Measurements from ENCODE around the gene MCAT.

MCAT gene

DNA sequence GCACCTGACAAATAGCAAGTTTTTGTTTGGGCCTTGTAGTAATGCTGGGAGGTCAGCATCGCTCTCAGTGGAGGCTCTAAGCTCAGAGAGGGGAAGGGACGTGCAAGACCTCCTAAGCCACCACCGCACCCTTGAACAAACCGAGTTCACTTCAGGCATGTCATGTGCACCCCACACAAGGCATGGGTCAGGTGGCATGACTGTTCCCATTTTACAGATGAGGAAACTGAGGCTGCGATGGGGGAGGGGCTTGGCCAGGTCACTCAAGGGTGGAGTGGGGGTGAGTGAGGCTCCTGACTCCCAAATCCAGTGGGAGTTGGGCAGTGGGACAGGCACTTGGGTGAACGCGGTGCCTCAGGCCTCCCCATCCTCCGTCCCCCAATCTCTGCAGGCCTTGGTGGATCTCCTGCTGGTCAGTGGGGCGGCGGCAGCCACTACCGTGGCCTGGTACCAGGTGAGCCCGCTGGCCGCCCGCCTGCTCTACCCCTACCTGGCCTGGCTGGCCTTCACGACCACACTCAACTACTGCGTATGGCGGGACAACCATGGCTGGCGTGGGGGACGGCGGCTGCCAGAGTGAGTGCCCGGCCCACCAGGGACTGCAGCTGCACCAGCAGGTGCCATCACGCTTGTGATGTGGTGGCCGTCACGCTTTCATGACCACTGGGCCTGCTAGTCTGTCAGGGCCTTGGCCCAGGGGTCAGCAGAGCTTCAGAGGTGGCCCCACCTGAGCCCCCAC, 19.4 kb upstream of the MCAT start:
- H3K4me1 ChIP-seq (ENCODE audit: control insufficient read depth, insufficient read depth, low read length): no peaks in the 10 kb centered on the region
- H3K27ac ChIP-seq (ENCODE audit: low read length): no peak overlapping the region
- peaks cover 4% of the 10 kb centered on the region for H3K36me3 ChIP-seq (ENCODE audit: control insufficient read depth, insufficient read depth, low read length)
- H3K27me3 ChIP-seq (ENCODE audit: control insufficient read depth, insufficient read depth, low read length): no peaks in the 10 kb centered on the region
- no peaks in the 10 kb centered on the region for H3K9me3 ChIP-seq (ENCODE audit: control insufficient read depth, insufficient read depth, low read length)
- no peak overlapping the region for H3K4me3 ChIP-seq (ENCODE audit: low read length)
- WGBS (ENCODE audit: insufficient coverage, insufficient read length): no CpG with 5 or more reads among the region's 24 CpGs
- DNase-seq (ENCODE audit: low read depth, low spot score): no peak

DNA sequence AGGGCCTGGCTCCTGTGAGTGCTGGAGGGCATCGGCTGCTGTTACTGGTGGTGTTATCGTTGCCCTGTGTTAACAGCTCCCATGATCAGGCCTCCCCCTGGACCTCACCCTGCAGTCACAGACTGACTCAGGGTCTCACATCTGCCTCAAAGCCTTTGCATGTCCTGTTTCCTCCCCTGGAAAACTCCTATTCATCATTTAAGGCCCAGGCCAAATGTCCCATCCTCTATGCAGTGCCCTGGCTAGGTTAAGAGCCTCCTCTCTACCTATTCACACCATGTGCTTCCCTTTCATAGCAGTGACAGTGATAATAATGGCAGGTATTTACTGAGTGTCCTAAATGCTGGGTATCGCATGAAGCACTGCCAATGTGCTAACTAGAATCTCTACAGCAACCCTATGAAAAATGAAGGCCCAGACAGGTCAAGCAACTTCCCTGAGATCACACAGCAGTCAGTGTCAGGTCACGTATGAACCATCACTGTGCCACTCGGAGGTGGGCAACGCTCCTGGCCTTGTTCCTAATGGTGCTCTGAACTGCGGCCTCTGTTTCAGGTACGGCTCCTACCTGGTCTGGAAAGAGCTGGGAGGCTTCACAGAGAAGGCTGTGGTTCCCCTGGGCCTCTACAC, 17.4 kb upstream of the MCAT start:
- no peaks in the 10 kb centered on the region for H3K4me1 ChIP-seq (ENCODE audit: control insufficient read depth, insufficient read depth, low read length)
- no peaks in the 10 kb centered on the region for H3K36me3 ChIP-seq (ENCODE audit: control insufficient read depth, insufficient read depth, low read length)
- H3K9me3 ChIP-seq (ENCODE audit: control insufficient read depth, insufficient read depth, low read length): no peaks in the 10 kb centered on the region
- no peaks in the 10 kb centered on the region for H3K27me3 ChIP-seq (ENCODE audit: control insufficient read depth, insufficient read depth, low read length)
- no peak overlapping the region for H3K4me3 ChIP-seq (ENCODE audit: low read length)
- no CpG with 5 or more reads among the region's 8 CpGs for WGBS (ENCODE audit: insufficient coverage, insufficient read length)
- DNase-seq (ENCODE audit: low read depth, low spot score): no peak
- H3K27ac ChIP-seq (ENCODE audit: low read length): no peak overlapping the region

DNA sequence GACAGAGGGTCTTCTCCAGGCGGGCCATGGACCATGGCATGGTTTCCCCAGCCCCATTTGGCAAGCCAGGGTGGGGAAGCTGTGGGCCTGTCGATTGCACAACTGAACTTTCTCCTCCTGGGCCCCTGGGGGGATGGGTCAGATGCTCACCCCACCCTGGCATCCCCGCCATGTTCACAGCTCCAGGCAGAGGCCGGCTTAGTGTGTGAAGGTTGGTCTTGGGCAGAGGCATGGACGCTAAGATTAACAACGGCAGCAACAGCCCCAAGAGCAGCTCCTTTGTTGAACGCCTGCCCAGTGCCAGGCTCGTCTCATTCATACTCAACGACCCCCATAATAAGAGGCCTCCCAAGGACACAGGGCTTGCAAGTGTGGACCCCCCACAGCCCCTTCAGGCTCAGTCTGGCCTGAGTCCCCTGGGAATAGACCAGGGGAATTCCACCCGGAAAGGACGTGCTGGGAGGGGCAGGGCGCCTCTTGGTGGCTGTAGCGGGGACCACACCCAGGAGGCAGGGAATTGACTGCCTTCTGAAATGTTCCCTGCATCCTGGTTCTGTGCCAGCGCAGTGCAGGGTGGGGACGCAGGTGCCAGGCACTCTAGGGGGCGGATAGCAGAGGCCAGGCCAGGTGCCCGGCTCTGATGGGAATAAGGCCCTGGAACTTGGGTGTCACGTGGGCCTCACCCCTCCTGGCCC, 16.4 kb upstream of the MCAT start:
- no peak overlapping the region for H3K27ac ChIP-seq (ENCODE audit: low read length)
- H3K36me3 ChIP-seq (ENCODE audit: control insufficient read depth, insufficient read depth, low read length): no peaks in the 10 kb centered on the region
- no peaks in the 10 kb centered on the region for H3K9me3 ChIP-seq (ENCODE audit: control insufficient read depth, insufficient read depth, low read length)
- H3K4me1 ChIP-seq (ENCODE audit: control insufficient read depth, insufficient read depth, low read length): no peaks in the 10 kb centered on the region
- no peak overlapping the region for H3K4me3 ChIP-seq (ENCODE audit: low read length)
- no peak for DNase-seq (ENCODE audit: low read depth, low spot score)
- no peaks in the 10 kb centered on the region for H3K27me3 ChIP-seq (ENCODE audit: control insufficient read depth, insufficient read depth, low read length)
- WGBS (ENCODE audit: insufficient coverage, insufficient read length): no CpG with 5 or more reads among the region's 18 CpGs

DNA sequence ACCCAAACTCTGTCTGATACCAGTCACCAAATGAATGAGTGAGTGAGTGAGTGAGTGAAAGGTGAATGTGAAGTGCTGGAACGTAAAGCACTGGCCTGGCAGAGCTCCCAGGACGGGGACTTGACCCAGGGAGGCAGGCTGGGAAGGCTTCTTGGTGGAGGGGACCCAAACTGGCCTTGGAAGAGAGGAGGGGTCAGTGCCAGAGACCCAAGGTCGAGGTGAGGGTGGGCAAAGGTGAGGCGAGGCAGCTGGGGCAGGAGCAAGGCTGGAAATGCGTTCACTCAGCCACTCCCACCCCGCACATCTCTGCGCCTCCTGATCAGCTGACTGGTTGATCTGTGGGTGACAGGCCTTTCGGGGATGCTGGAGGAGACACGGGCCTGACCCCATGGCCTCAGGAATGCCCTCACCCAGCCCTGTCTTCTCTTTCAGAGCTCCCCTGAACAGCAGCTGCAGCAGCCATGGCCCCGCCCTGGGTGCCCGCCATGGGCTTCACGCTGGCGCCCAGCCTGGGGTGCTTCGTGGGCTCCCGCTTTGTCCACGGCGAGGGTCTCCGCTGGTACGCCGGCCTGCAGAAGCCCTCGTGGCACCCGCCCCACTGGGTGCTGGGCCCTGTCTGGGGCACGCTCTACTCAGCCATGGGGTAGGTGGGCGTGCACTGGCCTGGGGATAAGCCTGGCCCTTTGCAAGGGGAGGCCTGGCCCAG, 15.7 kb upstream of the MCAT start:
- Histone ChIP-seq H3K27ac (ENCODE audit: low read length) (no peak overlapping the region), H3K4me1 (ENCODE audit: control insufficient read depth, insufficient read depth, low read length) (no peaks in the 10 kb centered on the region), H3K9me3 (ENCODE audit: control insufficient read depth, insufficient read depth, low read length) (no peaks in the 10 kb centered on the region)

DNA sequence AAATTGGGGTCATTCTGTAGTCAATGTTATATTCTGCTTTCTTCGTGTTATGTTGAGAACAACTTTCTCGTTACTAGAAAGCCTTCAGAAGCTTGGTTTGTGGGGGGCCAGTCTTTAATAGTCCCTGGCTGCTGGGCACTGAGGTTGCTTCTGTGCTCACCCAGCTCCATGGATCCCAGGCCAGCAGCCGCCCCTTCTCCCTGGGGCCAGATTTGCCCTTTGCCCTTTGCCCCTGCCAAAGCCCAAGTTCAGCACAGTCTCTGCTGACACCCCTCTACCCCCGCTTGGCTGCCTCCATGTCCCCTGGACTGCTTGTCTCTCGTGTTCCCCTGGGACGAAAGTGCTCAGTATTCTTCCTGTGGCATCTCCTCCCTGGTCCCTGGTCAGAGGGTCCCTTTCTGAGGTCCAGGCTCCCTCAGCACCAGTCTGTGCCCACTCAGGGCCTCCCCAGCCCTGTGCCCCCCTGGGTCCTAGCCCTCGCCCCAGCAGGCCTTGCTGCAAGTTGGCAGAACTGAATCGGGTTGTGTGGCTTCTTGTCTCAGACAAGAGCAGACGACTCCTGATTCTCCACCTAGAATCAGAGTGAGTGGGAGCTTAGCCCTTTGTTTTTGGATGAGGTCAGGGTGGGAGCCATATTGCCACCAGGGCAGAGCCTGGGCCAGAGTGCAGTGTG, 14.8 kb upstream of the MCAT start:
- no CpG with 5 or more reads among the region's 9 CpGs for WGBS (ENCODE audit: insufficient coverage, insufficient read length)
- Histone ChIP-seq H3K27ac (ENCODE audit: low read length) (no peak overlapping the region), H3K36me3 (ENCODE audit: control insufficient read depth, insufficient read depth, low read length) (no peaks in the 10 kb centered on the region), H3K4me3 (ENCODE audit: low read length) (no peak overlapping the region), H3K9me3 (ENCODE audit: control insufficient read depth, insufficient read depth, low read length) (no peaks in the 10 kb centered on the region), H3K27me3 (ENCODE audit: control insufficient read depth, insufficient read depth, low read length) (no peaks in the 10 kb centered on the region), H3K4me1 (ENCODE audit: control insufficient read depth, insufficient read depth, low read length) (no peaks in the 10 kb centered on the region)
- no peak for DNase-seq (ENCODE audit: low read depth, low spot score)

More for the DNA sequence above, 15.7 kb upstream of the MCAT start:
- no peak for DNase-seq (ENCODE audit: low read depth, low spot score)
- H3K4me3 ChIP-seq (ENCODE audit: low read length): no peak overlapping the region
- no peaks in the 10 kb centered on the region for H3K36me3 ChIP-seq (ENCODE audit: control insufficient read depth, insufficient read depth, low read length)
- H3K27me3 ChIP-seq (ENCODE audit: control insufficient read depth, insufficient read depth, low read length): no peaks in the 10 kb centered on the region
- no CpG with 5 or more reads among the region's 24 CpGs for WGBS (ENCODE audit: insufficient coverage, insufficient read length)

DNA sequence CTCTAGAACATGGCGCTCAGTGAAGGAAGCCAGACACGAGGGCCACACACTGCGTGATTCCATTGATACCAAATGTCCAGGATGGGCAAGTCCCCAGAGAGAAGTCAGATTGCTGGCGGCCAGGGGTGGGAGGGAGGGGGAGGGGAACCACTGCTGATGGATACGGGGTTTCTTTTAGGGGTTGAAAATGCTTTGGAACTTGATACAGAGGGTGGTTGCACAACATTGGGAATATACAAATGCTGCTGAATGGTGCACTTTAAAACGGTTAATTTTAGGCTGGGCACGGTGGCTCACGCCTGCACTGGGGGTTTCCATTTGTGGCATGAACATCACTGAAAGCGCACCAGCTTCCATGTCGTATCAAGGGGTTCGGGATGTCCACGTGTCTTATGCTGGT, 13.2 kb upstream of the MCAT start:
- Histone ChIP-seq H3K4me1 (ENCODE audit: control insufficient read depth, insufficient read depth, low read length) (peaks cover 3% of the 10 kb centered on the region; the same call in 1 of the 2 replicates), H3K27ac (ENCODE audit: low read length) (no peak overlapping the region), H3K27me3 (ENCODE audit: control insufficient read depth, insufficient read depth, low read length) (no peaks in the 10 kb centered on the region; the same call in 1 of the 2 replicates), H3K36me3 (ENCODE audit: control insufficient read depth, insufficient read depth, low read length) (no peaks in the 10 kb centered on the region), H3K9me3 (ENCODE audit: control insufficient read depth, insufficient read depth, low read length) (no peaks in the 10 kb centered on the region), H3K4me3 (ENCODE audit: low read length) (no peak overlapping the region)
- DNase-seq (ENCODE audit: low read depth, low spot score): no peak
- no CpG with 5 or more reads among the region's 12 CpGs for WGBS (ENCODE audit: insufficient coverage, insufficient read length)

DNA sequence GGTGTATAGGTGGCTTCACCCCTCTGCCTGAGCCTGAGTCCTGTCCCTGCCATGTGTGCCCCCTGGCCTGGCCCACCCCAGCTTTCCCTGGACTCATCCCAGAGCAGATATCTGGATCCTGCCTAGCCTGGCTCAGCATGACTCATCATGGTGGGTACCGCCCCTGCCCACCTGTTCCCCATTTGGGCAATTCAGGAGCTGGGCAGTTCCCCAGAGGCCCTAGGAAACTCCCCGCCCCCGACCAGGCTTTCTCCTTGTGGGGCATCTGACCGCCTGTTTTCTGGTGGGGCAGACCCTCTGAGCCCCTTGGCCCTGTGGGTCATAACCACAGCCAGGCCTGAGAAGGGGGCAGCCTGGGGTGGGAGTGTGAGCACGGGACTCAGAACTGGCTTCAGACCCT, 12.6 kb upstream of the MCAT start:
- no peaks in the 10 kb centered on the region for H3K36me3 ChIP-seq (ENCODE audit: control insufficient read depth, insufficient read depth, low read length)
- H3K9me3 ChIP-seq (ENCODE audit: control insufficient read depth, insufficient read depth, low read length): no peaks in the 10 kb centered on the region
- no peaks in the 10 kb centered on the region; the same call in 1 of the 2 replicates for H3K27me3 ChIP-seq (ENCODE audit: control insufficient read depth, insufficient read depth, low read length)
- H3K4me3 ChIP-seq (ENCODE audit: low read length): no peak overlapping the region
- H3K4me1 ChIP-seq (ENCODE audit: control insufficient read depth, insufficient read depth, low read length): peaks cover 3% of the 10 kb centered on the region; the same call in 1 of the 2 replicates
- no CpG with 5 or more reads among the region's 5 CpGs for WGBS (ENCODE audit: insufficient coverage, insufficient read length)
- H3K27ac ChIP-seq (ENCODE audit: low read length): no peak overlapping the region
- no peak for DNase-seq (ENCODE audit: low read depth, low spot score)

DNA sequence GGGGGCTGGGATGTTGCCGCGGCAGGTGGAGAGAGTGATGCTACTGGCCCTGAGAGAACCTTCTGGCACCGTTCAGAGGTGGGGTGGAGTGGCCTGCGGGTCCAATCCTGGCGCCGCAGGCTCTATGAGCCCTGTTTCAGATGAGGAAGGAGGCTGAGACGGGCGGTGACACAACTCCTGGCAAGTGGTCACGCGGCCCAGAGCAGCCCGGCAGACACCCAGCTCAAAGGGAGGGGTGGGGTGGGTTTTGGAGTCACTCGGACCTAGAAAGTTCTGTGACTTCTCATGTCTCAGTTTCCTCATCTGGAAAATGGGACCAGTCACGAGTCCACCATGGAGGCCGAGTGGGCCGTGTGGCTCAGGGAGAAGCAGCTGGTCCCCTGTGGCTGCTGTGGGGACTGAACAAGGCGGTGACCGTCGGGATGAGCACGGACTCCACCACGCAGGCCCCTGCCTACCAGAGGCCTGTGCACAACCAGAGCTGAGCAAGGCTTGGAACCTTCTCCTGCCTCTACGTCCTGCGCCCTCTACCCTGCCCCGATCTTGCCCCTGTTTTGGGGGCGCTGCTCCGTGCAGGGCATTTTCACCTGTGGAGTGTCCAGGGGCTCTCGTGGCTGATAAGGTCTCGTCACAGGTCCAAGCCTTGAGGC, 11.8 kb upstream of the MCAT start:
- no CpG with 5 or more reads among the region's 27 CpGs for WGBS (ENCODE audit: insufficient coverage, insufficient read length)
- DNase-seq (ENCODE audit: low read depth, low spot score): no peak
- peaks cover 3% of the 10 kb centered on the region; the same call in 1 of the 2 replicates for H3K4me1 ChIP-seq (ENCODE audit: control insufficient read depth, insufficient read depth, low read length)

DNA sequence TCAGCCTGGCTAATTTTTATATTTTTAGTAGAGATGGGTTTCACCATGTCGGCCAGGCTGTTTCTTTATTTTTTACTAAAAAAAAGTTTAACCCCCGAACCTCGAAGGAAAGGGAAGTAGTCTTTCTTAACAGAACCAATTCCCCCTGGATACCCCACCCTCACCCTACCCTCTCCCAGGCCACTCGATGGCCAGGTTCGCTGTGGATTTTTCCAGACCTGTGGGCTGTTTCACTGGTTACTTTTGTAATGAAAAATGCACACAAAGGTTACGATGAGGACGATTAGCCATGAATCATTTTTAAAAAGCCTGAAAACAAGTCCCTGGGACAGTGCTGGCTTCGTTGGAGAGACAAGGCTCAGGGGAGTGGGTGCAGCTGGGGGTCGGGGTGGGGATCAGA, 10.7 kb upstream of the MCAT start:
- Histone ChIP-seq H3K4me3 (ENCODE audit: low read length) (no peak overlapping the region), H3K27ac (ENCODE audit: low read length) (no peak overlapping the region), H3K4me1 (ENCODE audit: control insufficient read depth, insufficient read depth, low read length) (peaks cover 3% of the 10 kb centered on the region; the same call in 1 of the 2 replicates), H3K27me3 (ENCODE audit: control insufficient read depth, insufficient read depth, low read length) (no peaks in the 10 kb centered on the region; the same call in 1 of the 2 replicates), H3K36me3 (ENCODE audit: control insufficient read depth, insufficient read depth, low read length) (no peaks in the 10 kb centered on the region), H3K9me3 (ENCODE audit: control insufficient read depth, insufficient read depth, low read length) (no peaks in the 10 kb centered on the region)
- WGBS (ENCODE audit: insufficient coverage, insufficient read length): no CpG with 5 or more reads among the region's 9 CpGs
- no peak for DNase-seq (ENCODE audit: low read depth, low spot score)

More for the DNA sequence above, 11.8 kb upstream of the MCAT start:
- H3K9me3 ChIP-seq (ENCODE audit: control insufficient read depth, insufficient read depth, low read length): no peaks in the 10 kb centered on the region
- no peak overlapping the region for H3K4me3 ChIP-seq (ENCODE audit: low read length)
- no peaks in the 10 kb centered on the region for H3K36me3 ChIP-seq (ENCODE audit: control insufficient read depth, insufficient read depth, low read length)
- H3K27ac ChIP-seq (ENCODE audit: low read length): no peak overlapping the region
- H3K27me3 ChIP-seq (ENCODE audit: control insufficient read depth, insufficient read depth, low read length): no peaks in the 10 kb centered on the region; the same call in 1 of the 2 replicates

Data from iPS DF 6.9 (cell line).